ENCODE data around the gene GPR108. TPM values are rescaled to one million over a fixed set of nuclear protein-coding genes. Genes with fewer than 3 reads are reported as not detected.

GPR108 gene
- total RNA-seq, 3 donors from 2014 or later: 74.8 to 115 (median 89.2) TPM

GRCh38 chr19:6683971-6684370 lies 53.4 kb downstream of the GPR108 start:
- TF ChIP-seq CTCF (IDR thresholded peaks at IDR 0.05): no peak
- Histone ChIP-seq H3K9me3 (no peaks in the 10 kb centered on the region), H3K4me1 (ENCODE audit: low read depth) (no peaks in the 10 kb centered on the region), H3K36me3 (ENCODE audit: low read depth) (no peaks in the 10 kb centered on the region), H3K4me3 (no peak overlapping the region)
- ATAC-seq: no peak
- DNase-seq: peak in 1 of 3 donors; percentile 5
- intact Hi-C loops (cut with DNase I, micrococcal nuclease): no loop called here

GRCh38 chr19:6682607-6683128 lies 54.7 kb downstream of the GPR108 start:
- Histone ChIP-seq H3K9me3 (no peaks in the 10 kb centered on the region), H3K4me3 (no peak overlapping the region), H3K36me3 (ENCODE audit: low read depth) (no peaks in the 10 kb centered on the region), H3K4me1 (ENCODE audit: low read depth) (no peaks in the 10 kb centered on the region)
- no peak for TF ChIP-seq CTCF (IDR thresholded peaks at IDR 0.05)
- no peak for ATAC-seq
- intact Hi-C loops (cut with DNase I, micrococcal nuclease): no loop called here
- no peak for DNase-seq

- TF ChIP-seq CTCF (IDR thresholded peaks at IDR 0.05): no peak
- H3K36me3 ChIP-seq (ENCODE audit: low read depth): no peaks in the 10 kb centered on the region
- intact Hi-C loops (cut with DNase I, micrococcal nuclease): no loop called here
- H3K4me1 ChIP-seq (ENCODE audit: low read depth): no peaks in the 10 kb centered on the region
- H3K4me3 ChIP-seq: no peak overlapping the region
- no peak for ATAC-seq
- H3K9me3 ChIP-seq: no peaks in the 10 kb centered on the region
- no peak for DNase-seq
Observed at GRCh38 chr19:6680141-6680540, 57.2 kb downstream of the GPR108 start.

Small RNA genes lying within 50 kb of the gene (microRNA-seq; reads per million reads assigned to microRNA genes)
- gene MIR6791: not detected

Other genes with a start within 250 kb of the GPR108 start
- gene TUBB4A, start 235.3 kb downstream of the GPR108 start, total RNA-seq: 10 to 100 TPM in 1 of 3 donors, under 1 TPM in 2; 0.26 to 14.6 (median 0.82) TPM
- 1 to 10 TPM in 2 of 3 donors, under 1 TPM in 1; 0.58 to 1.2 (median 1.0) TPM for gene TNFSF9, start 206.6 kb downstream of the GPR108 start, total RNA-seq
- gene CD70, start 146.4 kb downstream of the GPR108 start, total RNA-seq: 1 to 10 TPM in 1 of 3 donors, not detected in 2; 1.0 TPM
- gene TNFSF14, start 67.4 kb downstream of the GPR108 start, total RNA-seq: 1 to 10 TPM; 1.3 to 1.9 (median 1.6) TPM
- gene C3, start 16.9 kb downstream of the GPR108 start, total RNA-seq: 100 to 1,000 TPM in 2 of 3 donors, 10 to 100 TPM in 1; 42.2 to 473 (median 261) TPM
- 100 to 1,000 TPM in 1 of 3 donors, 10 to 100 TPM in 2; 72.8 to 121 (median 79.5) TPM for gene TRIP10, start 2.1 kb upstream of the GPR108 start, total RNA-seq
- gene SH2D3A, start 29.9 kb upstream of the GPR108 start, total RNA-seq: 10 to 100 TPM; 26.4 to 80.5 (median 40.5) TPM
- gene VAV1, start 35.1 kb upstream of the GPR108 start, total RNA-seq: 10 to 100 TPM in 2 of 3 donors, 1 to 10 TPM in 1; 6.0 to 12.3 (median 10.7) TPM
- under 1 TPM; 0.16 to 0.87 (median 0.29) TPM for gene ADGRE1, start 150.0 kb upstream of the GPR108 start, total RNA-seq

All from mucosa of descending colon (tissue), 3 donors.